NCI-H2107 treated with DMSO at 0.1 percent for 48 hours (cell line): ENCODE results near the gene AKAP3.

Experiments
- DNase-seq: peaks from one replicate; lab custom pipeline; 2025; ENCODE audit not compliant: unreplicated experiment; lab: John Stamatoyannopoulos, UW

Gene AKAP3

DNA sequence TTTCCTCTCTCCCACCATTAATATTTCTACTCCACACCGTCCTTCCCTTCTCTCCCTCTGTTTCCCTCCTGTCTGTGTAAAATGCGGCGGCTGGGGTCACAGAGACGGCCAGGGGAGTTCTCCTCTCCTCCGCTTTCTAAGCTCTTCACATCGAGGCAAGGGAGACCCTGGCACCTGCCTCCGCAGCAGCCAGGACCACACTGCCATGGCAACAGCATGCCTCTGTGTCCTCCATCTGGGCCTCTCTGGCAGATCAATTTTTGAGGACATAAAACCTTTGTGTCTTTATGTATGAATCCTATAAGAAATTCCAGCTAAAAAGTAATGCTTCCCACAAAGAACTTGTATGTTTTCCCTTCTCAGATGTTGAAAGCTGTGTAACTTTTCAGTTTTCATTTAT lies 45.4 kb downstream of the AKAP3 start:
- no peak for DNase-seq

DNA sequence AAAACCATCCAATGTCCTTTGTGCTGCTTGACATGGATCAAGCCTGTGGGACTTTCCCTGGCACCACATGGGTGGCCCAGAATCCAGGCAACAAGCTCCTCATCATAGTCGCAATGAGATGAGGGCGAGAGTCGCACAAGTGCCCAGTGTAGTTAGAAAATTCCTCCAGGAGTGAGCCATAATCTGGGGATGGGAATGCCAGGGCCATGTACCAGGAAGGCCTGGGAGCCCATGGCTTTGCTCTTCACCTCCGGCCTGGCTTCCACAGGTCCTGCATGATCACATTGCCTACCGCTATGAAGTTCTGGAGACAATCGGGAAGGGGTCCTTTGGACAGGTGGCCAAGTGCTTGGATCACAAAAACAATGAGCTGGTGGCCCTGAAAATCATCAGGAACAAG lies 53.0 kb downstream of the AKAP3 start:
- DNase-seq: no peak

DNA sequence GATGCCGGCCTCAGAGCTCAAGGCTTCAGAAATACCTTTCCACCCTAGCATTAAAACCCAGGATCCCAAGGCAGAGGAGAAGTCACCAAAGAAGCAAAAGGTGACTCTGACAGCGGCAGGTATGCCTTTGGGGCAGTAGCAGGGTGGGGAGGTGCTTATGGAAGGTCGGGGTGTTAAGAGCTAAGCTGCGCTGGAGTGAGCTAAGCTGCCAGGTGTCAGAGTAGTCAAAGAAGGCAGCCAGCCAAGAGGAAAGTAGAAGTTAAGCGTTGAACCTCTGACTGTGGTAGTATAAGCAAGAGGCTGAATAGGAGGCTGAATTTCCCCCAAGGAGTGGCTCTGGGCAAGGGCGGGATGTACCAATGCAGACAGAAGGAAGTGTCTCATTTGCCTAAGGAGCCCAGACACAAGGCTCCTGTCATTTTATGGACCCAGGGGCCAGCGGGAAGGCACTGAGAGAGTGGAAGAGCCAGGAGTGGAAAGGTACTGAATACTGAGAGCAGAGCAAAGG lies 57.6 kb downstream of the AKAP3 start:
- DNase-seq: peak; percentile 58

DNA sequence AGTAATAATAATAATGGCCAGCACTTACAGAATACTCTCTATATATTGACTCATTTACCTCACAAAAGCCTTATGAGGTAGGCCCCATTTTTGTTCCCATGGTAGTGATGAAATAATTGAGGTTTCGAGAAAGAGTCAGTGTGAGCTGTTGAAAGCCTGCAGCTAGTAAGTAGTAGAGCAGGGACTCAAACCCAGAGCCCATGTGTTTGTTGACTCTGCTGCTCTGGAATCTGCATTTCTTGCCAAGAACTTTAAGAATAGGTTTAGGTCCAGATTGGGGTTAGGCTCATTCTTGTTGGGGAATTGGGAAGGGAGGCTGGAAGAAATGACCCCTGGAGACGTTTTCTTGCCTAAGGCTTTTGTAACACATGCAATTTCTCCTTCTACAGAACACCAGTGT lies 58.9 kb downstream of the AKAP3 start:
- DNase-seq: no peak

DNA sequence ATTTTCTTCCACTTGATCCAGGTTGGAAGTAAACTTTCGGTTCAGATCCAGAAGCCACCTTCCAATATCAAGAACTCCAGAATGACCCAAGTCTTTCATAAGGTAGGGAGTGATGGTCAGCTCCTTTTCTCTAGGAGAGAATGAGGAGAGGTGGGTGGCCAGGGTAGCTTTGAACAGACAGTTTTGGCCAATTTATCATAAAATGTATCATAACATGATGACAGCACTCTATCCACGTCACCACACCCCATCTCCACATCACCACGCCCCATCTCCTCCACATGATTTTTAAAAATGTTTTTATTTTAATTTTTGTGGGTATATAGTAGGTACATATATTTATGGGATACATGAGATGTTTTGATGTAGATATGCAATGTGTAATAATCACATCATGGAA lies 59.9 kb downstream of the AKAP3 start:
- DNase-seq: no peak

DNA sequence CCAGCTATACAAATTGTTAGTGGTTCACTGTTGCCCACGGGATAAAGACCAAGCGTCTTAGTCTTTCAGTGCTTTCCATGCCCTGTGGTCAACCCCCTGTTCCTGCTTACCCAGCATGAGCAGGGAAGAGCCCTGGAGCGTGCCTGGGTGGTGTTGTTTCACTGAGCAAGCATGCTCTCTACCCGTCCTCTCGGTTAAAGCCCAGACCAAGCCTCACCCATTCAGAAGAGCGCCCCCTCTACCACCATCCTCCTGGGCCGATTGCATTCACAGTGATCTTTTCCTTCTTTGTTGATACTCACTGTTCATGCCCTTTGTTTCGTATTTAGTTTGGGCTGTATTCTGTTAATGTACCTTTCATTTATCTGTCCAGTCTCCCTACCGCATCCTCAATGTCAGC lies 61.7 kb downstream of the AKAP3 start:
- DNase-seq: no peak

DNA sequence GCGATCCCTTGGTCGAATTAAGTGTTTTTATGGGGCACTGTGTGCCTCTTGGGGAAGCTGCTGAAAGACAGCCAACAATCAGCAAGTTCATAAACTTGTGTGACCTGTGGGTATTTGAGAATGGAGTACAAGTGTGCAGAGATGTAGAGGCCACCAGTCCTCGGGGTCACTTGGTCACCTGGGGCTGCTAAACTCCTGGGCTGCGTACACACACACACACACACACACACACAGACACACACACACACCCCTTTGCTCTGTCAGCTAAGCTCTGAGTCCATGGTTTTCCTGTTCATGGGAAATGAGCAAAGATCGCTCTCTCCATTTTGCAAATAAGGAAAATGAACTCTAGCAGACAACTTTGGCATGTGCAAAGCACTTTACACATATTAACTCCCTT lies 62.4 kb downstream of the AKAP3 start:
- no peak for DNase-seq

DNA sequence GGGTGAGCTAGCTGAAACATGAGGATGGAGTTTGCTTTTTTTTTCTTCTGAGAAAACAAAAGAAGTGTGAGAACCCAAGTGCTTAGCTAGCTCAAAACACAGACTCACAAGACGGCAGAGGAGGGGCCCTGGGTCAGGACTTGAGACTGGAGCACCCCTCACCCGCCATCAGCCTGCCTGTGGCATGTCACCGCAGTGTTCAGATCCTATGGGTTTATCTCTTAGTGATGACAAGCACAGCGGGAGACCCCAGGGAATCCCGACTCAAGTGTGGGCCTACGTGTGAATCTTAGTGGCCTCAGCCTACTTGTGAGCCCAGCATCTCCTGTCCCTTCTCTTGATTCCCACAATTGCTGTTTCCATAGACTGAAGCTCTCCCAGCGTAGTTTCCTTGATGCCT lies 64.0 kb downstream of the AKAP3 start:
- DNase-seq: no peak

DNA sequence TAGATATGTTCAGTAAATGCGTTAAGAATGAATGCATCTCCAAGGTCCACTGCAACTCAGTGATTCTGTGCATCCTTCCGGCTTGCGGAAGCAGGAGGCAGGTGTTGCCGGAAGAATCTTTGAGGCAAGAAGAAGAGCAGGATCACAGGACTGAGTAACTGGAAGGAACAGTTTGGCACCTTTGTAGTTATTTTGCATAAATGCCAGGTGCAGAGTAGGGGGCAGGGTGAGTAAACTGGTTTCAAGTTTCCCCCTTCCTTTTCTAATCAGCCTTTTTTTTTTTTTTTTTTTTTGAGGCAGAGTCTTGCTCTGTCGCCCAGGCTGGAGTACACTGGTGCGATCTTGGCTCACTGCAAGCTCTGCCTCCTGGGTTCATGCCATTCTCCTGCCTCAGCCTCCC lies 64.6 kb downstream of the AKAP3 start:
- peak; percentile 42 for DNase-seq

DNA sequence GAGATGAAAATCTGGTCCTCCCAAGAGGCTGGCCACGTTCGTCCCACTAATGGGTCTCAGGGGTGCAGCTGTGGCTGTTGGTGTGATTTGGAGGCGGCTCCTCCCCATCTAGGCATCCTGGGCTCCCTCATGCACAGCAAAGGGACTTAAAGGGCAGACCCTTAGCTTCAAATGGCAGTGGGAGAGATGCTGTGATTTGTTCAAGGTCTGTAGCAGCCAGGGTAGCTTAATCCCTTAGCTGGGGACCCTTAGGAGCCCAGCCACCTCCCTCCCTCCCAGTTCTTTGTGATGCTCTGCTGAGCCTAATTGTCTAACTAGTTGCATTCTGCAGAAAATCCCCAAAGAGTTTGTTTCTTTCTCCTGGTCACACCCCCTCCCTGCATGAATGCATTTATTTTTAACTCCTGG lies 68.6 kb downstream of the AKAP3 start:
- no peak for DNase-seq

DNA sequence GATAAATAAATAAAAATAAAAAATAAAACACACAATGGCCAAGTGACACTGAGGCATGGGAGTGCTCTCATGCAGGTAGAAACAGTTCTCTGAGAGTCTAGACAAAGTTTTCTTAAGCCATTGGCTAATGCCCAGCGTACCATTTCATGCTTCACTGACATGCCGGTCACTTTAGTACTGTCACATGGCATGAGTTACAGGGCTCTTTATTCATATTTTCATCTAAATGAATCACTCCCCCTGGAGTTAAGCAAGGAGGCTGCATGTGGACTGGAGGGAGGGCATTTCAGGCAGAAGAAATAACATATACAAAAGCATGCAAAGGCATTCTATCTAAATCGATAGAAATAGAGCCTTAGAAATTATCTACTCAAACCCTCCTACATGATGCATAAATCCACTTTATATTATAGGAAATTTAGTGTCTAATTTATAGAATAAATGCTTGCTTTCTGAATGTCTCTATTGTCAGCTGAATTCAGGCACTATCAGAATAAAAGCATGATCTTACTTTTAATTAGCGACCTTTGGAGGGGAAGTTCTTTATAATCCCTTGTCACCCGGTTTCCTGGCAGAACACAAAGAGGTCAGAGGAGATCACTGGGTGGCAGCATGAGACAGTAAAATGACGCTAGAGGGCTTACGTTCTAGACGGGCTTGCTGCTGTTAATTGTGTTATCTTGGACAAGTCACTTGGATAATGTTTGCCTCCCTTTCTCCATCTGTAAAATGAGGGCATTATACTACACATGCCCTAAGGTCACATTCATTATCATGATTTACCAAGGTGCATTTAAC lies 69.3 kb downstream of the AKAP3 start:
- DNase-seq: peak; percentile 50

DNA sequence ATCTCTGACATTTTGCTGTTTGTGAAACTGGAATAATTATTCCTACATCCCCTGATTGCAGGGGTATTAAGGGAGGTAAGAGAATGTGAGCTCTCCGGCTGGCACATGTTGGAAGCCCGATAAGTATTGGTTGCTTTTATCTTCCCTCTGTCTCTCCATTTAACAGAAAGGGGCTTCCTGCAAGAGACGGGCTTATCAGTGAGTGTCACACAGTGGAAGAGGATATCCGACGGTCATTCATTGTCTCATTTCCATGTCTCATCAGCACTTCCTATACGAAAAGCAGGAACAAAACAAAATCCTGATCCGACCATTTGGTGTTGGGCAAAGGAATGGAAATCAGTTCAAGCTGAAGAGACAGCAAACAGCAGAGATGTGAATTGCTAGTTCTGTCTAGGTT lies 76.2 kb downstream of the AKAP3 start:
- no peak for DNase-seq

DNA sequence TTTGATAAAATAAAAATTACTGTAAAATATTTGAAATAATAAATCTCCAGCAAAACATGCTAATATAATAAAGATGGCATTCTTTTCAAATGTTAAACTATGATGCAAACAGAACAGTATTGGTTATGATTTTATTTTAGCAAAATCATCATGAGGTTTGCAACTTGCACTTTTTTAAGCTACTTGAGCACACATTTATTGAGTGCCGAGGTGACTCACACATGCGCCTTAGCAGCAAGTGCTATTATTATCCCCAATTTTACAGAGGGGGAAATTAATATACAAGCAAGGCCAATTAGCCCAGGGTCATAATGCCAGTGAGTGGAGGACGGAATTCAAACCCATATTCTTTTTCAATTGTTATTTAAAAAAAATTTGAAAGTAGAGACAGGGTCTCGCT lies 79.6 kb downstream of the AKAP3 start:
- no peak for DNase-seq

DNA sequence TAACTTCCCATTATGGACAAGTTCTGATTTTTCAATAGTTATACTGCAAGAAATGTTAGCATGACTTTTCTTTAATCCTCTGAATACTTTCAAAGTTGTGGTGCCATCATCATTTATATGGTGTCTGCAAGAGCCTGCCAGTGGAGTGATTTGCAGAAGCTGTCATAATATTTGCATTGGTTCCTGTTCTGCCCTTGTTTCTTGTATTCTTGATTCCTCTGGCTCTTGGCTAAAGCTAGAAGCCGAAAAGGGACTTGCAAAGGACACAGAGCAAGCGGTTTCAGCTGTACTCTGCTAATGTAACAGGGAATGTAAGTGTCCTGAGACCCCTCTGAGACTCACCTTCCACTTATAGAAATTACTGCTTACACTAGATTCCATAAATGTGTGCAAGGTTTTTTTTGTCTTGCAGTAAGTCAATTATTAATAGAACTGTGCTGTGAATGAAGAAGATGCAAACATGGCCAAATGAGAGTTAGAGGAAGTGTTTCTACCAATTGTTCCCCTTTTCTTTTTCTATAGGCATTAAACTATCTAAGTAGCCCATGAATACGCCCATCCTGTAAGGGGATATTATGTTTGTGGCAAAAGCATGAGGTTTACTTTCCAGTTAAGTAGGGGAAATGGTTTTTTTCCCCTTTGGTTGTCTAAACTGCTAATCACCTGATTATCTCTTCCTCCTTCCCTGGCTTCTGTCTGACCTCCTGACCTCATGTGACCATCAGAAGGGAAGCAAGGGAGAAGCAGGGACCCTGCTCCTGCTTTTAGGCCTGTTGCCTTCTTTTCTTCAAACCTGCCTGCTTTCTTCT lies 81.6 kb downstream of the AKAP3 start:
- no peak for DNase-seq

DNA sequence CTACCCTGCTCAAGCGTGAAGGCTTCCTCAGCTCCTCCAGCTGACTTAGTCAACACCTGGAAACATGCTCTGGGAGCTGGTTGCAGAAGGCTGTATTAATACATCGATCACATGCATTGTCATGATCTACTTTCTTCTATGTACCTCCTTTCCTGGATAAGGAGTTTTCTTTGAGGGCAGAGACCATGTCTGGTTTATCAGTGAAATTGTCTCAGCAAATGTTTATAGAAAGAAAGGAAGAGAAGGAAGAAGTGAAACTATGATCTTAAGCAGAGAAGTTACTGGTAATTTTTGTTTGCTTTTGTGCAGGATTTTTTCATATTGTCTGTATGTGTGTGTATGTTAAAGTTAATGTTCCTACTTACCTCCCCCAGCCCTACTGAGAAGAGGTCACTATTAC lies 82.4 kb downstream of the AKAP3 start:
- no peak for DNase-seq
